WERI-Rb-1 (cell line): ENCODE results near the gene ZNF19.

Source experiments
- DNase-seq: peaks from one replicate; pipeline ENCODE4 v3.0.0-alpha.2; 2020
- H3K27ac ChIP-seq: fragments of 250-450 bp; sonication (Bioruptor Pico); 2 replicates; pipeline ENCODE4 v1.5.1; 2020; ENCODE audit warnings: mild to moderate bottlenecking, moderate library complexity
- H3K27me3 ChIP-seq: fragments of 250-450 bp; sonication (Bioruptor Pico); 2 replicates; pipeline ENCODE4 v1.5.1; 2021; ENCODE audit warnings: mild to moderate bottlenecking, low read depth, moderate library complexity; ENCODE audit not compliant: insufficient read depth, severe bottlenecking
- H3K36me3 ChIP-seq: fragments of 250-450 bp; sonication (Bioruptor Pico); 2 replicates; pipeline ENCODE4 v1.5.1; 2020; ENCODE audit warnings: mild to moderate bottlenecking, moderate library complexity
- H3K4me3 ChIP-seq: 2 replicates; pipeline ENCODE4 v1.5.1; 2011; ENCODE audit warnings: low read depth, mild to moderate bottlenecking, control low read depth, low read length
- H3K9me3 ChIP-seq: fragments of 250-450 bp; sonication (Bioruptor Pico); 2 replicates; pipeline ENCODE4 v1.5.1; 2021; ENCODE audit warnings: mild to moderate bottlenecking, moderate library complexity; ENCODE audit not compliant: severe bottlenecking
- TF ChIP-seq, protein P1 (sequence below): IDR thresholded peaks from 2 replicates; pipeline ENCODE4 v1.5.1; 2011; ENCODE audit warnings: low read depth, mild to moderate bottlenecking, control low read depth, inconsistent platforms, low read length

Gene ZNF19

DNA sequence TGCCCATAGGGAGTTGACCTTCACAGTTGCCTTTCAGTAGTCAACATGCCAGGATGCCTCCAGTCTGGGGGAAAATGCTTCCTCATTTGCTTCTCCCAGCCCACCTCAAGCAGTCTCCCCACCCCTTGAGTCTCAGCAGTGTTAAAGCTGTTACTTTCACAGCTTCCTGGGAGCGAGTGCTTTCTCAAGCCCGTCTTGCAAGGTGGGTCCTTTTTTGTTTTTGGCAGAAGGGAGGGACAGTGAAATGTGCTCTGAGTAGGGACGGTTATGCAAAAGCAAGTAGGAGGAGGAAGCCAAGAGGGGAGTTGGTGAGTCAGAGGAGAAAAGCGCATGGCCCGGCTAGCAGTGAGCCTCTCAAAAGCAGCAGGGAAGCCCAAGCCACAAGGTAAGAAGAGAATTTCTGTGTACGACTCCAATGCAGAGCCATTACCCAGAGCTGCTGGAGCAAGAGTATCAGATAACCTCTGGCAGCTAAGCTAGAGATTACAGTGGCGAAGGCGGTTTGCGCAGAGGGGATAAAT lies 37.0 kb upstream of the ZNF19 start, which contains the start of gene CHST4:
TSS of gene CHST4 (plus strand) at position 316 of the 521 bp plus-strand sequence. CDS start 10,252 bp downstream, outside the sequence.
- no peaks in the 10 kb centered on the region for H3K36me3 ChIP-seq
- no peaks in the 10 kb centered on the region for H3K27me3 ChIP-seq
- no peaks in the 10 kb centered on the region for H3K9me3 ChIP-seq
- peak; percentile 77 for DNase-seq
- TF ChIP-seq, protein P1, sequence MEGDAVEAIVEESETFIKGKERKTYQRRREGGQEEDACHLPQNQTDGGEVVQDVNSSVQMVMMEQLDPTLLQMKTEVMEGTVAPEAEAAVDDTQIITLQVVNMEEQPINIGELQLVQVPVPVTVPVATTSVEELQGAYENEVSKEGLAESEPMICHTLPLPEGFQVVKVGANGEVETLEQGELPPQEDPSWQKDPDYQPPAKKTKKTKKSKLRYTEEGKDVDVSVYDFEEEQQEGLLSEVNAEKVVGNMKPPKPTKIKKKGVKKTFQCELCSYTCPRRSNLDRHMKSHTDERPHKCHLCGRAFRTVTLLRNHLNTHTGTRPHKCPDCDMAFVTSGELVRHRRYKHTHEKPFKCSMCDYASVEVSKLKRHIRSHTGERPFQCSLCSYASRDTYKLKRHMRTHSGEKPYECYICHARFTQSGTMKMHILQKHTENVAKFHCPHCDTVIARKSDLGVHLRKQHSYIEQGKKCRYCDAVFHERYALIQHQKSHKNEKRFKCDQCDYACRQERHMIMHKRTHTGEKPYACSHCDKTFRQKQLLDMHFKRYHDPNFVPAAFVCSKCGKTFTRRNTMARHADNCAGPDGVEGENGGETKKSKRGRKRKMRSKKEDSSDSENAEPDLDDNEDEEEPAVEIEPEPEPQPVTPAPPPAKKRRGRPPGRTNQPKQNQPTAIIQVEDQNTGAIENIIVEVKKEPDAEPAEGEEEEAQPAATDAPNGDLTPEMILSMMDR: no peak
- peak within 1 kb of the TSS; percentile 52 for H3K27ac ChIP-seq
- peak within 1 kb of the TSS; percentile 28 for H3K4me3 ChIP-seq

DNA sequence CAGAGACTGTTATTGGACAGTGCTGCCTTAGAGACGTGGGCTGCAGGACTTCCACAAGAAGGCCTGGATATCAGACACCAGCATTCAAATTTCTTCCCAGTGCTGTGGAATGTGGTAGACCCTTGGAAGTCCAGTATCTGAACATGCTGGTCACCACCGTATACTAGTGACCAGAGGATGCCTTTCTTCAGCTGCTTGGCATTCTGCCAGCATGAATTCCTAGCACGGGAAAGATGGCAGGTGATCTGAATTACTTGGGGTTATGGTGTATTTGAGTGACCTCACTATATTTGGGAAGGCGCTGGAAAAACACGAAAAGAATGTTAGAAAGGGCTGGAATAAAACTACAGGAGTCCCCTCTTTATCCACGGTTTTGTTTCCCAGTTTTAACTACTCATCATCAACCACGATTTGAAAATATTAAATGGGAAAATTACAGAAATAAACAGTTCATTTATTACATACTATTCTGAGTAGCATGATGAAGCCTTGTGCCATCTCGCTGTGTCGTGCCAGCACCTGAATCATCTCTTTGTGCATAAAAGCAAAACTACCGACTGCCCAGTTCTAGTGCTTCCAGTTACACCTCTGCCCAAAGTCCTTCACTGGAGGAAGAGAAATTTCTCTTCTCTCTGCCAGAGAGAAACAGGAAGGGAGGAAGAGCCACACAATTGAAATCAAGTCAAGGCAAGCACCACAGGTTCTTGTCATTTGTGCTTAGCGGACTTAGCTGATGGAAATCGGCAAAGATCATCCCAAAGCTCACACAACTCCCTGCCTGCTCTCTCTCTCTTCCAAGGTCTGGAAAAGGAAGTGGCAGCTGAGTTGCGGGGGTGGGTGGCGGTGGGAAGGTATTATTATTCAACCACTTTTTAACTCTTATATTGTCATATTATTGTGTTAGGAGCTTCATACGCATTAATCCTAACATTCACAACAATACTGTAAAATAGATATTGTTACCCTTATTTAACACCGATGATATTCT lies 35.7 kb upstream of the ZNF19 start:
- Histone ChIP-seq H3K27ac (no peak overlapping the region), H3K4me3 (no peak overlapping the region), H3K27me3 (no peaks in the 10 kb centered on the region), H3K9me3 (no peaks in the 10 kb centered on the region), H3K36me3 (no peaks in the 10 kb centered on the region)
- TF ChIP-seq, protein P1: no peak
- DNase-seq: no peak

DNA sequence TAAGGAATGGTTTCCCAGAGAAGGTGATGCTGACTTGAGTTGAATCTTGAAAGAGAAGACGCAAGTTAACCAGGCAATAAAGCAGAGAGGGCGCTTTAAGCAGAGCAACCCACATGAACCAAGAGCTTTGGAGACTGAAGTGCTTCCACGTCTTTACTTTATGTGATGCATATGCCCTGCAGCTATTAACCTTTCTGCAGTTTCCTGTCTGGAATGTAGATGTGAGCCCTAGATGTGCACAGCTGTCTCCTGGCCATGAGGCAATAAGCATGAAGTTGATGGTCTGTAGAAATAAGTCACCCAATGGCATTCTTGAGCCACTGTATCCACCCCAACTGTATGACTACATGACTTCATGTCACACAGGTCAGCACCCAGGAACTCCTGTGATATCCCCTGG lies 31.4 kb upstream of the ZNF19 start:
- TF ChIP-seq, protein P1: no peak
- no peaks in the 10 kb centered on the region for H3K36me3 ChIP-seq
- no peak overlapping the region for H3K4me3 ChIP-seq
- no peaks in the 10 kb centered on the region for H3K9me3 ChIP-seq
- DNase-seq: no peak
- no peaks in the 10 kb centered on the region for H3K27me3 ChIP-seq
- no peak overlapping the region for H3K27ac ChIP-seq

DNA sequence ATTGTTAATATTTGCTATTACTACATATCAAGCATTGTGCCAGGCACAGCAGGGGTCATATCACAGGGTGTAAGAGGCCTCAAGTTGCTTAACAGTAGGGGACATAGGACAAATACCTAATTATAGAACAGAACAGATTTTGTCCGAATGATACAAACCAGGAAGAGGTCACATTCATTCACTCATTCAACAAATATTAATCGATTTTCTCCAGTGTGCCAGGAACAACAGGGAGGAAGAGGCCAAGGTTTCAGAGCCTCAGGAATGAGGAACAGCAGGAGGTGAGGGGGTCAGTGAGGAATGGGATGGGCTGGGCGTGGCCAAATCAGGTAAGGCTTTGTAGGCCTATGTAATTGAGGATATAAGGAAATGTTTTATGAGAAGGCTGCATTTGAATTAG lies 25.9 kb upstream of the ZNF19 start:
- H3K9me3 ChIP-seq: no peaks in the 10 kb centered on the region
- no peaks in the 10 kb centered on the region for H3K27me3 ChIP-seq
- TF ChIP-seq, protein P1: no peak
- peak overlapping the region; percentile 38; the same call in 1 of the 2 replicates for H3K27ac ChIP-seq
- H3K4me3 ChIP-seq: no peak overlapping the region
- H3K36me3 ChIP-seq: no peaks in the 10 kb centered on the region
- peak; percentile 29 for DNase-seq

DNA sequence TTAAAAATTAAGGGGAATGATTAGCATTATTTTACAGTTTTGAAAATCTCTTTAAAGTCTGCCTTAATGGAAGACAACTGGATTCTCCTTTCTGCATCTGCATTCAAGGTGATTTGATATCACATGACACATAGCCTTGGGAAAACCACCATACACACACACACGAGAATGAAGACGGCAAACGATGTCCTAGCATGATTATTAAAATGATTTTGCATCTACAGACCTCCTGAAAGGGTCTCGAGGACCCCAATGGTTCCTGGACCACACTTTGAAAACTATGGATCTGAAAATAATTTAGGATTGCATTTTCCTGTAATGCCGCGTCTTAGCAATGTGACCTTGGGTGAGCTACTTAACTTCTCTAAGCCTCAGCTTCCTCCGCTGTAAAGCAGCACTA lies 25.4 kb upstream of the ZNF19 start:
- Histone ChIP-seq H3K9me3 (no peaks in the 10 kb centered on the region), H3K27ac (no peak overlapping the region; the same call in 1 of the 2 replicates), H3K36me3 (no peaks in the 10 kb centered on the region), H3K27me3 (no peaks in the 10 kb centered on the region), H3K4me3 (peak overlapping the region; percentile 21; the same call in 1 of the 2 replicates)
- peak; percentile 39 for DNase-seq
- TF ChIP-seq, protein P1: no peak
